Stimulated activated CD4-positive, alpha-beta T cell treated with anti-CD3 and anti-CD28 coated beads, Interleukin-12 subunit alpha, Interleukin-12 subunit beta, amount 100 ng/mL, for 24 hours (primary cell): ENCODE measurements around the gene FNBP1.
"Not testable (repeated sequence)": the region's sequence is repeated elsewhere in the genome, so short reads cannot be mapped to it uniquely, and the experiment has no call there.

Experiments
- DNase-seq, 2 experiments: peaks; one replicate each; pipeline ENCODE4 v3.0.0-alpha.2; 2020; ENCODE audit warnings: low read depth in 2 of 2

Gene FNBP1

DNA sequence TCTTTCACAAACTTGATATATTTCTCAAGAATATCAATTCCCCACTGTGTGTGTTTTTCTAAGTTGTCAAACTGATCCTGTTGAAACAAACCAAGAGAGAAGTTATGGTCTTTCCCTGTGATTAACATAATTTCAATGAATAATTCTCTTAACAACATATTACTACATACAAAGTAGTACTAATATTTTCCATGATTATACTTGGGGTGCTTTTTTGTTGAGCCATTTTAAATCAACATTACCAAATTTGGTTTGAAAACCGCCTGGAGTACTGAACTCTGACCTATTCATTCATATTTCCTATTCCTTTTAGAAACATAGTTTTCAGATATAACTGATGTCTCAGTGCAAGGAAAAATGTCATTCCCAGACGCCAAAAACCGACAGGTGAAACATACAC, 48.1 kb downstream of the FNBP1 start:
- no peak for DNase-seq

- not testable (repeated sequence) for DNase-seq
Measured at GRCh38 chr9:129991139-129991538, 51.9 kb downstream of the FNBP1 start.

GRCh38 chr9:129990269-129991010, 52.5 kb downstream of the FNBP1 start:
- no peak for DNase-seq

- DNase-seq = no peak
Measured at GRCh38 chr9:129989740-129990139, 53.2 kb downstream of the FNBP1 start.

GRCh38 chr9:129989362-129989708, 53.7 kb downstream of the FNBP1 start:
- DNase-seq = no peak

DNA sequence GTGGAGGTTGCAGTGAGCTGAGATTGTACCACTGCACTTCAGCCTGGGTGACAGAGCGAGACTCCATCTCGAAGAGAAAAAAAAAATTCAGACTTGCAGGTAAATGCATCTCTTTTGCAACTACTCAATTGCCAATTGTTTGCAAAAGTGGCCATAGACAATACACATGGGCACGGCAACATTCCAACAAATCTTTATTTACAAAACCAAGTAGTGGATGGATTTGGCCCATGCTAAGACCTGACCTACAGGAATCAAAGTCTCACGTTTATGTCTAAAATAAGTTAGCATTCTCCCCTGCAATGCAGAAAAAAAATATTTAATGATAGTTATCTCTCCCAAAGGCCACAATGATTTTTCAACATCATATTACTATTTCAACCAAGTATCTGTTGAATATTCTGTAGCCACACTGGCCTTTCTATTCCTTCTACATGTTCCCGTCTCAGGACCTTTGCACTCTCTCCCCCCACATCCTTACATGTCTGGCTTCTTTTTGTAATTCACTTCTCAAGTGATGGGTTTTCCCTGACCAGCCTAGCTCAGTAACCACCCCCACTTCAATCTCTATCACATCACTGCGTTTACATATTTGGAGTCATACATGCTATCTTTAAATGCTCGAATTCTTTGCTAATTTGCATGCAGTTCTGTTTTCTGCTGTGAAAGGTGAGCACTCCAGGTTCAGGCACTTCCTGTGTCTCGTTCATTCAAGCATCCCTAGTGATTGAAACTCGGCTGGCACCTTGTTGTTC, 54.2 kb downstream of the FNBP1 start:
- DNase-seq = no peak

DNA sequence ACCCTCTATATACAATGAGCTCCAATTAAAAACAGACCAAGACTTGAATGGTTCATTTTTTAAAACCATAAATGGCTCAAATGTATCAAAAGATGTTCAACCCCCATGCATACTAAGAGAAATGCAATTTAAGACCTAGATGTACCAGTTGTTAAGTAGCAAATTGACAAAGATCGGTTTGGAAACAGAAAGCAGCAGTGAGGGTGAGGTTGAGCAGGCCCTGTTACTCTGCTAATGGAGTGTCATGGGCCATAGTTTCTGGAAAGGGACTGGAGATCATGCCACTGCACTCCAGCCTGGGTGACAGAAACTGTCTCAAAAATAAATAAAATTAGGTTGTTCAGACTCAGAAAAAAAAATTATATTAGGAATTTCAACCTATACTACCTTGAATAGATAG, 55.0 kb downstream of the FNBP1 start:
- no peak for DNase-seq

DNA sequence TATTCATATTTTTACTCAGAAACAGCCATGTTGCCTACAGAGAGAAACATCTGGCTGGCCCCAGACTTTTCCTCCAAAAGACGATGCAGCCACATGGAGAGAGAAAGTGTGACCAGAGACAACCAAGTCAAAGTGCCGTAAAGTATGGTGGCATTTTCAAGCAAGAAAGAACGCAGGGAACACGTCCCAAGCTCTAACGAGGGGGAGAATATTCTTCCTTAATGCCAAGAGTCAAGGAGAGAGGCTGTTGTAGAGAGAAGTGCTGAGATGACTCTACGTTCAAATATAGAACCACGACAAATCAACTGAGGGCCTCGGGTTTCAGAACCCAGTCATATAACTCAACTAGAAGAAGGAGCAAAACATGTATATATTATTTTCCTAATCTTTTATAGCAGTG, 55.9 kb downstream of the FNBP1 start:
- no peak for DNase-seq

DNA sequence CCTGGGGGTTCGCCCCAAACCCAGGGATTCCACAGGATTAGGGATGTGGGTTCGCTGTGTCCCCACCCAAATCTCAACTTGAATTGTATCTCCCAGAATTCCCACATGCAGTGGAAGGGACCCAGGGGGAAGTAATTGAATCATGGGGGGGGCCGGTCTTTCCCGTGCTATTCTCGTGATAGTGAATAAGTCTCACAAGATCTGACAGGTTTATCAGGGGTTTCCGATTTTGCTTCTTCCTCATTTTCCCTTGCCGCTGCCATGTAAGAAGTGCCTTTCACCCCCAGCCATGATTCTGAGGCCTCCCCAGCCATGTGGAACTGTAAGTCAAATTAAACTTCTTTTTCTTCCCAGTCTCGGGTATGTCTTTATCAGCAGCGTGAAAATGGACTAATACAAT, 58.4 kb downstream of the FNBP1 start:
- DNase-seq = not testable (repeated sequence)

- DNase-seq = no peak
Measured at GRCh38 chr9:129983891-129984290, 59.1 kb downstream of the FNBP1 start.

DNA sequence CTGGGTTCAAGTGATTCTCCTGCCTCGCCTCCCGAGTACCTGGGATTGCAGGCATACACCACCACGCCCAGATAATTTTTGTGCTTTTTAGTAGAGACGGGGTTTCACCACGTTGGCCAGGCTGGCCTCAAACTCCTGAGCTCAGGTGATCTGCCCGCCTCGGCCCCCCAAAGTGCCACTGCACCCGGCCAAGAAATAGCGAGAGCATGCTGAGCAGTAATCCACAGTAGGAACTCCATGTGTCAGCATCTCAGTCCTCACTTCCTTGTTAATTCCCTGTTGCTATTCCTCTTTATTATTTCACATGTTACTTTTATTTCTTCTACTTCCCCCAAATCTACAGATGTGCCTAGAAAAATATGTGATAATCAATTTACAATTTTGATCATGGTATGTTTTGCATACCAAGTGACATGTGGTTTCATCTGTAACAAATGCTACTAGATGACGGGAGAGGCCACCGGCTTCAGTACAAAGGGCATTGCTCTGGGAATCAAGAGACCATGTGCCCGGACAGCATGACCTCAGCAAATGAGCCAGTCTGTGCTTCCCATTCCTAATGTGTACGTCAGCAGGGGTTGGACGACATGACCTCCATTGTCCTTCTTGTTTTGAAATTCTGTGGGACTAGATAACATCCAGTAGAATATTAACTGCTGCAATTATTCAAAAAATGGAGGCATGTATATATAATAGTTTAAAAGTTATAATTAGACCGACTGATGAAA, 61.6 kb downstream of the FNBP1 start:
- no peak for DNase-seq

DNA sequence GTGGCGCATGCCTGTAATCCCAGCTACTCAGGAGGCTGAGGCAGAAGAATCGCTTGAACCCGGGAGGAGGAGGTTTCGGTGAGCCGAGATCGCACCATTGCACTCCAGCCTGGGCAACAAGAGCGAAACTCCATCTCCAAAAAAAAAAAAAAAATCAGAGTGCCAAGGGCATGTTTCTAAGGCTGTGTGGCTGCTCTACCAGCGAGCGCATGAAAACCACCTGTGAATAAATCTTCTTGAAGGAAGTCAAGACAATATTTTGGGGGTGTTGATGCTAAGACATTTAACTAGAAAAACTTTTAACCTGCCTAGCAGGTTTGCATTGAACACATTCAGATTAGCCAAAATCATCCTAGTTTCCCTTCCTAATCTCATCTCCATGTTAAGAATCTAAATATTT, 62.8 kb downstream of the FNBP1 start:
- not testable (repeated sequence) for DNase-seq

- no peak for DNase-seq
Measured at GRCh38 chr9:129979071-129979745, 63.8 kb downstream of the FNBP1 start.

- DNase-seq = no peak
Measured at GRCh38 chr9:129972816-129973215, 70.2 kb downstream of the FNBP1 start.

- no peak for DNase-seq
Measured at GRCh38 chr9:129968690-129969485, 74.1 kb downstream of the FNBP1 start.

GRCh38 chr9:129964901-129965734, 77.9 kb downstream of the FNBP1 start:
- DNase-seq = no peak

GRCh38 chr9:129962889-129963703, 79.9 kb downstream of the FNBP1 start:
- DNase-seq = peak; percentile 49 to 56

DNA sequence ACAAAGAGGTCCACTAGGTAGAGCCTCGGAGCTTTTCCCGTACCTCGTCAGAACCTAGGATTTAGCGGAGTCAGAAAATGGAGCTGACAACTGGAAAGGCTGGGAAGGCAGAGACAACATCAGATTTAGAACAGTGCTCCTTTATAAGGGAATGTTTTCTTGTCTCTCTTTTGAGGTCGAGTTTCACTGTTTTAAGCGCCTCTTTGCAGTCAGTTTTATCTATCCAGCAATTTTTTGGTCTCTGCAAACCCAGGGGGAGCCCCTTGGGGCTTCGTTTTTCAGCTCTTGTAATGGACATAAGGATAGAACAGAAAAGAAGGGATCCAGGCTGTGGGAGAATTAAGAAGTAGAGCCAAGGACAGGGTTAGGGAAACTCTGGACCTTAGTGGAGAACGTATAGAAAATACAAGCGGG, 80.5 kb downstream of the FNBP1 start:
- DNase-seq = no peak

DNA sequence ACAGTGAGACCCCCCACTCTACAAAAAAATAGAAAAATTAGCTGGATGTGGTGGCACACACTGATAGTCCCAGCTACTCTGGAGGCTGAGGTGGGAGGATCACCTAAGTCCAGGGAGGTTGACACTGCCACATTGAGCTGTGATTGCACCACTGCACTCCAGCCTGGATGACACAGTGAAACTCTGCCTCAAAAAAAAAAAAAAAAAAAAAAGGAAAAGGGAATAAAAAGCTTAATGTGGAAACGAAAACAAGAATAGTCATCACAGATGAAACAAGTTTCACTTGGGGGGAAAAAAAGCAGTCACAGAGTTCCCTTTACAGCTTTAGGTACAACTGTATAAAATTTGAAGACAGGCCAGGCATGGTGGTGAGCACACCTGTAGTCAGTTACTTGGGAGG, 84.2 kb downstream of the FNBP1 start:
- no peak for DNase-seq
